ENCODE results near the gene PLPP6. TPM values are rescaled to one million over a fixed set of nuclear protein-coding genes. Genes with fewer than 3 reads are reported as not detected.

PLPP6 gene
- total and polyA plus RNA-seq, 2 of the 8 experiments (the other 6 are each of a cell fraction or from before 2014, with no cell fraction given) = 11.8 to 13.3 TPM

GRCh38 chr9:4691795-4692194 lies 29.7 kb downstream of the PLPP6 start:
- Histone ChIP-seq H4K91ac (replicated peaks; ENCODE audit: insufficient read length, low read length) (no peak overlapping the region), H4K20me1 (replicated peaks in 1 of 2; ENCODE audit: control insufficient read depth in 1 of 2, insufficient read depth in 2 of 2, low read length in 2 of 2) (peaks cover 0 to 2% of the 10 kb centered on the region in 2 experiments), H2BK15ac (ENCODE audit: low read length) (no peak overlapping the region), H4K5ac (ENCODE audit: insufficient read length, low read depth, low read length) (no peak overlapping the region), H3K79me2 (ENCODE audit: control insufficient read depth in 1 of 2, insufficient read depth in 2 of 2, low read length in 2 of 2) (peaks cover 0 to 22% of the 10 kb centered on the region in 2 experiments; a peak in 2 of 4 replicates), H2BK120ac (replicated peaks; ENCODE audit: low read depth, low read length) (no peak overlapping the region), H2AK5ac (ENCODE audit: low read depth, low read length) (no peak overlapping the region), H3K56ac (replicated peaks; ENCODE audit: insufficient read length, low read depth, low read length) (no peak overlapping the region), H3K4ac (replicated peaks; ENCODE audit: insufficient read length, low read depth, low read length) (no peak overlapping the region), H3K36me3 (ENCODE audit: control insufficient read depth in 2 of 4, insufficient read depth in 4 of 4, low read length in 3 of 4) (peaks cover 0 to 31% (median 4%) of the 10 kb centered on the region in 4 experiments; a peak in 2 of 8 replicates), H3K27me3 (replicated peaks in 1 of 4; ENCODE audit: control insufficient read depth in 3 of 4, extremely low read depth in 1 of 4, insufficient read depth in 3 of 4, low read length in 3 of 4) (no peaks in the 10 kb centered on the region), H3K4me1 (replicated peaks in 1 of 4; ENCODE audit: control insufficient read depth in 3 of 4, insufficient read depth in 4 of 4, low read length in 3 of 4) (no peaks in the 10 kb centered on the region), H3K4me3 (ENCODE audit: extremely low read depth in 1 of 4, insufficient read depth in 2 of 4, low read depth in 3 of 4, low read length in 4 of 4) (no peak overlapping the region), H4K8ac (ENCODE audit: extremely low read depth, insufficient read depth, low read length) (no peak overlapping the region), H3K79me1 (ENCODE audit: low read depth, low read length) (no peaks in the 10 kb centered on the region), H3K4me2 (ENCODE audit: insufficient read depth in 1 of 2, low read depth in 2 of 2, low read length in 2 of 2) (no peak overlapping the region), H3K9ac (replicated peaks in 1 of 4; ENCODE audit: extremely low read depth in 1 of 4, low read depth in 3 of 4, low read length in 3 of 4) (no peak overlapping the region), H3K18ac (ENCODE audit: extremely low read depth, low read length) (no peak overlapping the region), H2BK5ac (ENCODE audit: low read depth, low read length) (no peak overlapping the region), H3K9me3 (ENCODE audit: insufficient read depth in 2 of 2, low read depth in 1 of 2, low read length in 1 of 2) (no peaks in the 10 kb centered on the region), H3K14ac (ENCODE audit: insufficient read length) (no peak overlapping the region), H2AFZ (ENCODE audit: low read length) (no peak overlapping the region), H2BK20ac (ENCODE audit: low read length) (no peak overlapping the region), H3K27ac (ENCODE audit: low read depth, low read length) (no peak overlapping the region), H2BK12ac (ENCODE audit: low read depth, low read length) (no peak overlapping the region), H3K23me2 (ENCODE audit: low read depth, low read length) (no peaks in the 10 kb centered on the region), H3K23ac (ENCODE audit: insufficient read length) (no peak overlapping the region)
- WGBS, 2 experiments (ENCODE audit: extremely low coverage in 1 of 2, insufficient coverage in 1 of 2, insufficient read length in 1 of 2, insufficient replicate concordance in 2 of 2, low coverage in 1 of 2, low lambda C conversion rate in 2 of 2, missing lambda C conversion rate in 1 of 2) = 83% methylated on average over 3 of the region's 3 CpGs; no CpG with 5 or more reads in 1 of the 2 experiments
- DNase-seq (ENCODE audit: low read depth in 1 of 2, low spot score in 2 of 2) (no peak), FAIRE-seq (no peak)
- ChIA-PET POLR2A (ENCODE audit: partially characterized antibody) (interaction anchor here (0.6 to 1.1 kb wide), 3 partner anchors 10 to 43 kb away, joined by 3 to 4 read pairs (median 3); no protein-coding TSS in a partner anchor), CTCF (ENCODE audit: partially characterized antibody) (interaction anchor here (0.6 to 0.7 kb wide), 2 partner anchors 9 to 67 kb away, joined by 3 to 4 read pairs; no protein-coding TSS in a partner anchor)
- no peak for TF ChIP-seq CREB1 (IDR thresholded peaks at IDR 0.05)
- no peak for TF ChIP-seq RAD21 (IDR thresholded peaks at IDR 0.05 in 1 of 2, conservative IDR thresholded peaks at IDR 0.05 in 1 of 2; ENCODE audit: low read depth in 2 of 2, low read length in 2 of 2)
- no peak for TF ChIP-seq USF2 (IDR thresholded peaks at IDR 0.05; ENCODE audit: low read length)
- TF ChIP-seq TEAD4 (IDR thresholded peaks at IDR 0.05; ENCODE audit: low read depth, low read length) = no peak
- TF ChIP-seq SAP30 (IDR thresholded peaks at IDR 0.05; ENCODE audit: insufficient read depth, insufficient replicate concordance, low read length) = no peak
- no peak for TF ChIP-seq ATF2 (IDR thresholded peaks at IDR 0.05; ENCODE audit: low read length)
- TF ChIP-seq RFX5 (IDR thresholded peaks at IDR 0.05; ENCODE audit: borderline replicate concordance, low read depth, low read length) = no peak

Data from H1 (cell line).